ENCODE results near the gene BAG1.

DNA sequence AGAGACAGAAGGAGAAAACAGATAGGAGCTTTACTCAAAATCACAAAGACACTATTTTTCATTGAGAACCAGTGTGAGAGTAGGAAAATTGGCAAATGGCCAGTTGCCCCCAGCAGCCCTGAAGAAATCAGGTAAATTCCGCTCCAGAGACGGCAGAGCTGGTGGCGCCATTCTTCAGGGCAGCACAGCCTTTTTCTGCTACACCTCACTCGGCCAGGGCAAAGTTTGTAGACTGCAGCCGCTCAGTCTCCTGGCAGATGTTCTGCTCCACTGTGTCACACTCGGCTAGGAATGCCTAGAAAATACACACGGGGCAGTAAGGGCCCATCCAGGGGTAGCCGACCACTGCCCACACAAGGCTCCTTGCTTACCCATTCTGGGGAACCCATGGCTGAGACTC is 9.5 kb downstream of the BAG1 start:
- TF ChIP-seq POLR2AphosphoS5 (IDR thresholded peaks at IDR 0.05; ENCODE audit: low read depth): no peak
- TF ChIP-seq, protein P1, sequence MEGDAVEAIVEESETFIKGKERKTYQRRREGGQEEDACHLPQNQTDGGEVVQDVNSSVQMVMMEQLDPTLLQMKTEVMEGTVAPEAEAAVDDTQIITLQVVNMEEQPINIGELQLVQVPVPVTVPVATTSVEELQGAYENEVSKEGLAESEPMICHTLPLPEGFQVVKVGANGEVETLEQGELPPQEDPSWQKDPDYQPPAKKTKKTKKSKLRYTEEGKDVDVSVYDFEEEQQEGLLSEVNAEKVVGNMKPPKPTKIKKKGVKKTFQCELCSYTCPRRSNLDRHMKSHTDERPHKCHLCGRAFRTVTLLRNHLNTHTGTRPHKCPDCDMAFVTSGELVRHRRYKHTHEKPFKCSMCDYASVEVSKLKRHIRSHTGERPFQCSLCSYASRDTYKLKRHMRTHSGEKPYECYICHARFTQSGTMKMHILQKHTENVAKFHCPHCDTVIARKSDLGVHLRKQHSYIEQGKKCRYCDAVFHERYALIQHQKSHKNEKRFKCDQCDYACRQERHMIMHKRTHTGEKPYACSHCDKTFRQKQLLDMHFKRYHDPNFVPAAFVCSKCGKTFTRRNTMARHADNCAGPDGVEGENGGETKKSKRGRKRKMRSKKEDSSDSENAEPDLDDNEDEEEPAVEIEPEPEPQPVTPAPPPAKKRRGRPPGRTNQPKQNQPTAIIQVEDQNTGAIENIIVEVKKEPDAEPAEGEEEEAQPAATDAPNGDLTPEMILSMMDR (conservative IDR thresholded peaks at IDR 0.05; ENCODE audit: low read depth in 2 of 2): no peak
- TF ChIP-seq EZH2 (IDR thresholded peaks at IDR 0.05; ENCODE audit: low read depth, unreplicated experiment): no peak
- TF ChIP-seq ZNF331 (CRISPR knock-in tag; IDR thresholded peaks at IDR 0.05; ENCODE audit: low read depth): no peak
- no peak for TF ChIP-seq NANOG (IDR thresholded peaks at IDR 0.05; ENCODE audit: borderline replicate concordance)
- no peak for TF ChIP-seq EZH2phosphoT487 (IDR thresholded peaks at IDR 0.05; ENCODE audit: unreplicated experiment)
- TF ChIP-seq JUNB (IDR thresholded peaks at IDR 0.05; ENCODE audit: unreplicated experiment): no peak
- no peak for TF ChIP-seq CREB1 (CRISPR knock-in tag; IDR thresholded peaks at IDR 0.05; ENCODE audit: low read depth)
- TF ChIP-seq, protein P2, sequence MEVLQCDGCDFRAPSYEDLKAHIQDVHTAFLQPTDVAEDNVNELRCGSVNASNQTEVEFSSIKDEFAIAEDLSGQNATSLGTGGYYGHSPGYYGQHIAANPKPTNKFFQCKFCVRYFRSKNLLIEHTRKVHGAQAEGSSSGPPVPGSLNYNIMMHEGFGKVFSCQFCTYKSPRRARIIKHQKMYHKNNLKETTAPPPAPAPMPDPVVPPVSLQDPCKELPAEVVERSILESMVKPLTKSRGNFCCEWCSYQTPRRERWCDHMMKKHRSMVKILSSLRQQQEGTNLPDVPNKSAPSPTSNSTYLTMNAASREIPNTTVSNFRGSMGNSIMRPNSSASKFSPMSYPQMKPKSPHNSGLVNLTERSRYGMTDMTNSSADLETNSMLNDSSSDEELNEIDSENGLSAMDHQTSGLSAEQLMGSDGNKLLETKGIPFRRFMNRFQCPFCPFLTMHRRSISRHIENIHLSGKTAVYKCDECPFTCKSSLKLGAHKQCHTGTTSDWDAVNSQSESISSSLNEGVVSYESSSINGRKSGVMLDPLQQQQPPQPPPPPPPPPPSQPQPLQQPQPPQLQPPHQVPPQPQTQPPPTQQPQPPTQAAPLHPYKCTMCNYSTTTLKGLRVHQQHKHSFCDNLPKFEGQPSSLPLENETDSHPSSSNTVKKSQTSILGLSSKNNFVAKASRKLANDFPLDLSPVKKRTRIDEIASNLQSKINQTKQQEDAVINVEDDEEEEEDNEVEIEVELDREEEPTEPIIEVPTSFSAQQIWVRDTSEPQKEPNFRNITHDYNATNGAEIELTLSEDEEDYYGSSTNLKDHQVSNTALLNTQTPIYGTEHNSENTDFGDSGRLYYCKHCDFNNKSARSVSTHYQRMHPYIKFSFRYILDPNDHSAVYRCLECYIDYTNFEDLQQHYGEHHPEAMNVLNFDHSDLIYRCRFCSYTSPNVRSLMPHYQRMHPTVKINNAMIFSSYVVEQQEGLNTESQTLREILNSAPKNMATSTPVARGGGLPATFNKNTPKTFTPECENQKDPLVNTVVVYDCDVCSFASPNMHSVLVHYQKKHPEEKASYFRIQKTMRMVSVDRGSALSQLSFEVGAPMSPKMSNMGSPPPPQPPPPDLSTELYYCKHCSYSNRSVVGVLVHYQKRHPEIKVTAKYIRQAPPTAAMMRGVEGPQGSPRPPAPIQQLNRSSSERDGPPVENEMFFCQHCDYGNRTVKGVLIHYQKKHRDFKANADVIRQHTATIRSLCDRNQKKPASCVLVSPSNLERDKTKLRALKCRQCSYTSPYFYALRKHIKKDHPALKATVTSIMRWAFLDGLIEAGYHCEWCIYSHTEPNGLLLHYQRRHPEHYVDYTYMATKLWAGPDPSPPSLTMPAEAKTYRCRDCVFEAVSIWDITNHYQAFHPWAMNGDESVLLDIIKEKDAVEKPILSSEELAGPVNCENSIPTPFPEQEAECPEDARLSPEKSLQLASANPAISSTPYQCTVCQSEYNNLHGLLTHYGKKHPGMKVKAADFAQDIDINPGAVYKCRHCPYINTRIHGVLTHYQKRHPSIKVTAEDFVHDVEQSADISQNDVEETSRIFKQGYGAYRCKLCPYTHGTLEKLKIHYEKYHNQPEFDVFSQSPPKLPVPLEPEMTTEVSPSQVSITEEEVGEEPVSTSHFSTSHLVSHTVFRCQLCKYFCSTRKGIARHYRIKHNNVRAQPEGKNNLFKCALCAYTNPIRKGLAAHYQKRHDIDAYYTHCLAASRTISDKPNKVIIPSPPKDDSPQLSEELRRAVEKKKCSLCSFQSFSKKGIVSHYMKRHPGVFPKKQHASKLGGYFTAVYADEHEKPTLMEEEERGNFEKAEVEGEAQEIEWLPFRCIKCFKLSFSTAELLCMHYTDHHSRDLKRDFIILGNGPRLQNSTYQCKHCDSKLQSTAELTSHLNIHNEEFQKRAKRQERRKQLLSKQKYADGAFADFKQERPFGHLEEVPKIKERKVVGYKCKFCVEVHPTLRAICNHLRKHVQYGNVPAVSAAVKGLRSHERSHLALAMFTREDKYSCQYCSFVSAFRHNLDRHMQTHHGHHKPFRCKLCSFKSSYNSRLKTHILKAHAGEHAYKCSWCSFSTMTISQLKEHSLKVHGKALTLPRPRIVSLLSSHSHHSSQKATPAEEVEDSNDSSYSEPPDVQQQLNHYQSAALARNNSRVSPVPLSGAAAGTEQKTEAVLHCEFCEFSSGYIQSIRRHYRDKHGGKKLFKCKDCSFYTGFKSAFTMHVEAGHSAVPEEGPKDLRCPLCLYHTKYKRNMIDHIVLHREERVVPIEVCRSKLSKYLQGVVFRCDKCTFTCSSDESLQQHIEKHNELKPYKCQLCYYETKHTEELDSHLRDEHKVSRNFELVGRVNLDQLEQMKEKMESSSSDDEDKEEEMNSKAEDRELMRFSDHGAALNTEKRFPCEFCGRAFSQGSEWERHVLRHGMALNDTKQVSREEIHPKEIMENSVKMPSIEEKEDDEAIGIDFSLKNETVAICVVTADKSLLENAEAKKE (CRISPR knock-in tag; IDR thresholded peaks at IDR 0.05): no peak
